Osteocyte (in vitro differentiated cells): ENCODE results near the gene GDF10. TPM values are rescaled to one million over a fixed set of nuclear protein-coding genes. Genes with fewer than 3 reads are reported as not detected.
A peak's percentile ranks its signal among the peaks of the same experiment; 100 is the strongest.

ENCODE experiments used
- DNase-seq: peaks from one replicate; pipeline ENCODE4 v3.0.0; 2021; ENCODE audit warnings: mixed read lengths; ENCODE audit not compliant: unreplicated experiment; ENCODE audit errors: extremely low spot score
- H3K27ac Mint-ChIP-seq: one replicate; pipeline ENCODE4 v1.8.0; 2021; ENCODE audit warnings: mild to moderate bottlenecking, mixed read lengths; ENCODE audit not compliant: unreplicated experiment
- H3K27me3 Mint-ChIP-seq: one replicate; pipeline ENCODE4 v1.8.0; 2021; ENCODE audit warnings: mixed read lengths; ENCODE audit not compliant: unreplicated experiment
- H3K36me3 Mint-ChIP-seq: one replicate; pipeline ENCODE4 v1.8.0; 2021; ENCODE audit warnings: mixed read lengths; ENCODE audit not compliant: unreplicated experiment
- H3K4me1 Mint-ChIP-seq: one replicate; pipeline ENCODE4 v1.8.0; 2021; ENCODE audit warnings: mixed read lengths; ENCODE audit not compliant: unreplicated experiment
- H3K4me3 Mint-ChIP-seq: one replicate; pipeline ENCODE4 v1.8.0; 2021; ENCODE audit warnings: mild to moderate bottlenecking, moderate library complexity, mixed read lengths; ENCODE audit not compliant: unreplicated experiment
- H3K9me3 Mint-ChIP-seq: one replicate; pipeline ENCODE4 v1.8.0; 2021; ENCODE audit warnings: mixed read lengths; ENCODE audit not compliant: unreplicated experiment
- CTCF ChIP-seq: fragments of 200-600 bp; sonication (generic); IDR thresholded peaks from 2 replicates; pipeline ENCODE4 v1.5.0; 2021; ENCODE audit warnings: antibody characterized with exemption, mild to moderate bottlenecking, moderate library complexity
- long read RNA-seq: library from polyadenylated mRNA; unstranded; transcript quantifications from one replicate; pipeline ENCODE4 v2.0.0, GENCODE V29; 2021
- total RNA-seq: library from RNA; stranded (reverse); gene quantifications from 2 replicates; pipeline ENCODE4 v1.2.1, GENCODE V29; 2021

GDF10 gene
- total RNA-seq: not detected in 2 replicates
- long read RNA-seq: 0 reads

GRCh38 chr10:47299611-47300428 is at the start of gene GDF10:
Gene GDF10 (plus strand): TSS chr10:47300197. CDS start chr10:47300652, 455 bp downstream.
- no peak for DNase-seq
- TF ChIP-seq CTCF: no peak
- H3K4me1 Mint-ChIP-seq: peaks cover 10% of the 10 kb centered on the region
- H3K36me3 Mint-ChIP-seq: no peaks in the 10 kb centered on the region
- H3K9me3 Mint-ChIP-seq: no peaks in the 10 kb centered on the region
- peak within 1 kb of the TSS; percentile 28 for H3K4me3 Mint-ChIP-seq
- H3K27me3 Mint-ChIP-seq: peaks cover 83% of the 10 kb centered on the region
- no peak within 1 kb of the TSS for H3K27ac Mint-ChIP-seq

GRCh38 chr10:47252093-47252780 is 47.8 kb upstream of the GDF10 start:
- no peak for TF ChIP-seq CTCF
- H3K4me1 Mint-ChIP-seq: peaks cover 2% of the 10 kb centered on the region

GRCh38 chr10:47253030-47253637 is 46.9 kb upstream of the GDF10 start:
- no peak for TF ChIP-seq CTCF

More at GRCh38 chr10:47252093-47252780, 47.8 kb upstream of the GDF10 start:
- no peak for DNase-seq
- H3K9me3 Mint-ChIP-seq: no peaks in the 10 kb centered on the region
- peaks cover 15% of the 10 kb centered on the region for H3K27me3 Mint-ChIP-seq
- H3K4me3 Mint-ChIP-seq: no peak overlapping the region
- H3K27ac Mint-ChIP-seq: no peak overlapping the region
- H3K36me3 Mint-ChIP-seq: no peaks in the 10 kb centered on the region

GRCh38 chr10:47253651-47254375 is 46.2 kb upstream of the GDF10 start:
- H3K27ac Mint-ChIP-seq: no peak overlapping the region
- H3K4me1 Mint-ChIP-seq: peaks cover 2% of the 10 kb centered on the region
- no peak overlapping the region for H3K4me3 Mint-ChIP-seq
- DNase-seq: peak; percentile 80
- no peaks in the 10 kb centered on the region for H3K9me3 Mint-ChIP-seq
- no peaks in the 10 kb centered on the region for H3K36me3 Mint-ChIP-seq
- TF ChIP-seq CTCF: no peak
- H3K27me3 Mint-ChIP-seq: peaks cover 17% of the 10 kb centered on the region

More at GRCh38 chr10:47253030-47253637, 46.9 kb upstream of the GDF10 start:
- Mint-ChIP-seq H3K4me1 (peaks cover 2% of the 10 kb centered on the region), H3K27me3 (peaks cover 21% of the 10 kb centered on the region), H3K36me3 (no peaks in the 10 kb centered on the region), H3K4me3 (no peak overlapping the region), H3K27ac (no peak overlapping the region), H3K9me3 (no peaks in the 10 kb centered on the region)
- DNase-seq: no peak
